Erythroblast (primary cell): Measurements from ENCODE around the gene PMP22.

Experiments
- GATA1 ChIP-seq: IDR thresholded peaks from 2 replicates; pipeline ENCODE4 v1.6.1; 2011; ENCODE audit warnings: low read depth, mild to moderate bottlenecking, control low read depth, low read length, moderate library complexity
- POLR2A ChIP-seq: IDR thresholded peaks from 2 replicates; pipeline ENCODE4 v1.6.1; 2011; ENCODE audit warnings: mild to moderate bottlenecking, low read length

GRCh38 chr17:15301845-15302244 is 36.7 kb upstream of the PMP22 start:
- TF ChIP-seq POLR2A = no peak
- TF ChIP-seq GATA1 = no peak
